Mucosa of rectum (tissue), 2 donors: Measurements from ENCODE around the gene FDXR.

Source experiments
- H3K27ac ChIP-seq, 2 donors: one replicate each; pipeline ENCODE4 v1.7.0; 2013; ENCODE audit warnings: inconsistent platforms in 2 of 2, low read depth in 2 of 2, low read length in 2 of 2
- H3K27me3 ChIP-seq, 2 donors: one replicate each; pipeline ENCODE4 v1.7.0; 2013; ENCODE audit warnings: low read length in 2 of 2; ENCODE audit not compliant: control insufficient read depth in 2 of 2, insufficient read depth in 2 of 2
- H3K36me3 ChIP-seq, 2 donors: one replicate each; pipeline ENCODE4 v1.7.0; 2013; ENCODE audit warnings: low read length in 2 of 2; ENCODE audit not compliant: control insufficient read depth in 2 of 2, insufficient read depth in 2 of 2
- H3K4me1 ChIP-seq, 2 donors: one replicate each; pipeline ENCODE4 v1.7.0; 2013; ENCODE audit warnings: low read length in 2 of 2, mild to moderate bottlenecking in 1 of 2; ENCODE audit not compliant: control insufficient read depth in 2 of 2, insufficient read depth in 2 of 2
- H3K4me3 ChIP-seq, 2 donors: one replicate each; pipeline ENCODE4 v1.7.0; 2013; ENCODE audit warnings: low read length in 2 of 2
- H3K9ac ChIP-seq, 2 donors: one replicate each; pipeline ENCODE4 v1.7.0; 2013; ENCODE audit warnings: low read length in 2 of 2, low read depth in 1 of 2, mild to moderate bottlenecking in 1 of 2
- H3K9me3 ChIP-seq, 2 donors: one replicate each; pipeline ENCODE4 v1.7.0; 2013; ENCODE audit warnings: low read length in 2 of 2; ENCODE audit not compliant: control insufficient read depth in 2 of 2
- donor health status: healthy.
- donor health status: Normal muscosa, but diverticular disease.

Gene FDXR

GRCh38 chr17:74900208-74900607, 27.4 kb upstream of the FDXR start:
- Histone ChIP-seq H3K4me3 (no peak overlapping the region), H3K27me3 (peaks cover 9 to 12% of the 10 kb centered on the region in 2 donors), H3K9ac (no peak overlapping the region), H3K4me1 (no peaks in the 10 kb centered on the region), H3K27ac (no peak overlapping the region), H3K36me3 (no peaks in the 10 kb centered on the region), H3K9me3 (no peaks in the 10 kb centered on the region)

DNA sequence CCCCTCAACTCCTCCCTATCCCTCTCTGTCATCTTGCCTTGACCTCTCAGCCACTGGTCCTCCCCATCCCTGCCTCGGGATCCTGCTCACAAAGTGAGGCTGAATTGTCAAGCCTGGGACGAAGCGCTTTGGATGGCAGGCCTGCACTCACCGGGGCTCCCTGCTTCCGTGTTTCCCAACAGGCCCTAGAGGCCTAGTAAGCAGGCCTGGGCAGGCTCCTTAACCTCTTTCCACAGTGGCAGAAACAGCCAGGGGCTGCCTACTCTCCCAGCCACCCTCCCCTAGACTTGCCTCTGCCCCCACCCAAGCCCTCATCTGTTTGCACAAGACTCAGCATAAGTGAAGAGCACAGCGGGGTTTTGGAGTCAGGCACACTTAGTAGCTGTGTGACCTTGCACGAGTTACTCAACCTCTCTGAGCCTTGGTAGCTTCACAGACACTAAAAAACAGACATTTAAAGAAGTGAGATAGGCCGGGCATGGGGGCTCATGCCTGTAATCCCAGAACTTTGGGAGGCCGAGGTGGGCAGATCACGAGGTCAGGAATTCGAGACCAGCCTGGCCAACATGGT, 25.7 kb upstream of the FDXR start:
- H3K27me3 ChIP-seq, result peaks cover 16 to 18% of the 10 kb centered on the region in 2 donors
- no peak overlapping the region for H3K9ac ChIP-seq
- no peak overlapping the region for H3K27ac ChIP-seq
- no peaks in the 10 kb centered on the region for H3K36me3 ChIP-seq
- no peak overlapping the region for H3K4me3 ChIP-seq
- no peaks in the 10 kb centered on the region for H3K4me1 ChIP-seq
- no peaks in the 10 kb centered on the region for H3K9me3 ChIP-seq

- H3K27ac ChIP-seq, result no peak overlapping the region
- no peak overlapping the region for H3K4me3 ChIP-seq
These were observed 21.3 kb upstream of the FDXR start for GRCh38 chr17:74893936-74894671.

GRCh38 chr17:74892974-74893911, 20.4 kb upstream of the FDXR start, which contains the start of gene FADS6:
FADS6 (minus strand) TSS chr17:74893633; CDS start chr17:74893595, 38 bp downstream.
- H3K27ac ChIP-seq, result no peak within 1 kb of the TSS
- peaks cover 29 to 34% of the 10 kb centered on the region in 2 donors for H3K27me3 ChIP-seq
- H3K9ac ChIP-seq, result no peak within 1 kb of the TSS
- H3K36me3 ChIP-seq, result no peaks in the 10 kb centered on the region
- H3K4me3 ChIP-seq, result peak within 1 kb of the TSS; percentile 20 to 43
- H3K9me3 ChIP-seq, result no peaks in the 10 kb centered on the region
- peaks cover 0 to 4% of the 10 kb centered on the region in 2 donors for H3K4me1 ChIP-seq

More at GRCh38 chr17:74893936-74894671, 21.3 kb upstream of the FDXR start:
- Histone ChIP-seq H3K9me3 (no peaks in the 10 kb centered on the region), H3K4me1 (peaks cover 0 to 4% of the 10 kb centered on the region in 2 donors), H3K27me3 (peaks cover 25 to 34% of the 10 kb centered on the region in 2 donors), H3K36me3 (no peaks in the 10 kb centered on the region), H3K9ac (no peak overlapping the region)

GRCh38 chr17:74892013-74892841, 19.4 kb upstream of the FDXR start:
- H3K9me3 ChIP-seq, result no peaks in the 10 kb centered on the region
- H3K9ac ChIP-seq, result no peak overlapping the region
- peak overlapping the region in 1 of 2 donors; percentile 43 for H3K4me3 ChIP-seq
- peaks cover 0 to 4% of the 10 kb centered on the region in 2 donors for H3K4me1 ChIP-seq
- H3K27ac ChIP-seq, result no peak overlapping the region
- no peaks in the 10 kb centered on the region for H3K36me3 ChIP-seq
- peaks cover 29 to 34% of the 10 kb centered on the region in 2 donors for H3K27me3 ChIP-seq

GRCh38 chr17:74890554-74890953, 17.8 kb upstream of the FDXR start:
- Histone ChIP-seq H3K27me3 (peaks cover 25 to 31% of the 10 kb centered on the region in 2 donors), H3K36me3 (no peaks in the 10 kb centered on the region), H3K9ac (no peak overlapping the region), H3K9me3 (no peaks in the 10 kb centered on the region), H3K27ac (no peak overlapping the region), H3K4me3 (no peak overlapping the region), H3K4me1 (peaks cover 0 to 4% of the 10 kb centered on the region in 2 donors)

GRCh38 chr17:74888469-74888868, 15.7 kb upstream of the FDXR start:
- Histone ChIP-seq H3K36me3 (no peaks in the 10 kb centered on the region), H3K27me3 (peaks cover 15 to 17% of the 10 kb centered on the region in 2 donors), H3K9me3 (no peaks in the 10 kb centered on the region), H3K4me3 (no peak overlapping the region), H3K4me1 (peaks cover 0 to 4% of the 10 kb centered on the region in 2 donors), H3K27ac (no peak overlapping the region), H3K9ac (no peak overlapping the region)

- H3K9ac ChIP-seq, result no peak overlapping the region
- H3K4me3 ChIP-seq, result no peak overlapping the region
- H3K27me3 ChIP-seq, result peaks cover 0 to 2% of the 10 kb centered on the region in 2 donors
These were observed 10.5 kb upstream of the FDXR start for GRCh38 chr17:74883241-74883745.

DNA sequence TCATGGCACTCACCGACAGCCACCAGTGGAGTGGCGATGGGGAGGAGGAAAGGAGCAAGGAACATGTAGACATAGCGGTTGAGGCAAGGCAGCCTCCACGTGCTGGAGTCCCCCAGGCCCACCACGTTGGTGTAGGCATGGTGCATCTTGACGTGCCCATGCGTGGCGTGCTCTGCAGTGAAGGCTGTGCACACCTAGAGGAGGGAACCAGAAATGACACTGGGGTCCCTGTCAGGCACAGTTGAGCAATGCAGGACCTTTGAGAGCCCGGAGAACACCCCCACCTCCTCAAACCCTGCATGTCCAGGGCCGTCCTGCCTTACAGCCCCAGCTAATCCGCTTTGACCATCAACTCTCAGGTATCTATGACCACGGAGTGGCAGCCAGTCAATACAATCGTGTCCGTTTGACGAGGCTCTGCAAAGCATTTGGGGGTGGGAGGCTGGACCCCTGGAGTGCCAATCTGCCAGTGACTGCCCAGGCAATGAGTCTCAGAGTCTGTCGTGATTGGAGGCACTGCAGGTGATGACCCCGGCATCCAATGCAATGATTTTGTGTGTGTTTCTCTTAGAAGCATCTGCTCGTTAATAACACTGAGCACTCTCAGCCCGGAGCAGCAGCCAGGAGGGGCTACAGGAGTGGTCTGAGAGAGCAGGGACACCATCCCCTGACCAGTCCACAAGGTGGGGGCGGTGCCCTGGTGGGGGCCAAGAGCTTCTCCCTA, 9.9 kb upstream of the FDXR start:
- Histone ChIP-seq H3K4me1 (peaks cover 8 to 10% of the 10 kb centered on the region in 2 donors), H3K27me3 (peaks cover 0 to 1% of the 10 kb centered on the region in 2 donors), H3K9ac (no peak overlapping the region), H3K4me3 (no peak overlapping the region), H3K9me3 (no peaks in the 10 kb centered on the region), H3K27ac (no peak overlapping the region), H3K36me3 (no peaks in the 10 kb centered on the region)

More at GRCh38 chr17:74883241-74883745, 10.5 kb upstream of the FDXR start:
- Histone ChIP-seq H3K27ac (no peak overlapping the region), H3K9me3 (no peaks in the 10 kb centered on the region), H3K36me3 (no peaks in the 10 kb centered on the region), H3K4me1 (peaks cover 3 to 5% of the 10 kb centered on the region in 2 donors)
